GM18511 (cell line): ENCODE measurements around the gene PNMA6F.

Experiments
- ATAC-seq: cut with Tn5 transposase; IDR thresholded peaks from one replicate; pipeline ENCODE4 v1.9.1; 2021; ENCODE audit warnings: mild to moderate bottlenecking, moderate library complexity; ENCODE audit not compliant: unreplicated experiment

PNMA6F gene

DNA sequence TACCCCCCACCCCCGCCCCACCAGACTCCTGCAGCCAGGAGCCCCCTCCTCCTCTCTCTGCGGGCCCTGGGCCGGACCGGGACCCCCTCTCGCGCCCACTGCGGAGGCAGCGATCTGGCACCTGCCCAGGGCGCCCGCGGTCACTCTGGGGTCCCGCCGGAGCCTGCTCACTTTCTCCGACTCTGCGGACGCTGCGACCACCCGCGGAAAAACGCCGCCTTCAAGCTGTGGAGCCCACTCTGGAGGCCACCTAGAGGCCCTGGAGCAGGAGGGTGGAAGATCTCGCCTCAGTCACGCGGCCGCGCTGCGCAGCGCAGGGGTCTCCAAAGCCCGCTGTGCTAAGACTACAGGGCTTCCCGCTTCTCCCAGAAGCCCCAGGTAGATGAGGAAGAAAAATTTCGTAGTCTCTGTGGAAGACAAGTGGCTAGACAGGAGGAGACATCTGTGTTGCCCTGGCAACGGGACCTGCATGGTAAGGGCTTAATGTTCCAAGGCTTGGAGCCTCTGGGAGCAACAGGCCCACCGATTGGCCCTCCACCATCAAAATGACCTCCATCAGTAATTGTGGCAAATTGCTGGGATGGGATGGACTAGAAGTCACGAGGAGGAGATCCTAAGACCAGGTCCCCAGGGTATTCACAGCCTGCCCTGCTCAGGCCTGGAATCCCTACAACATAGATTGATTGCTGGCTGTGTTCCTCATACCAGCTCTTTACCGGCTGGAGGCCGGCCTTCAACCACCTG lies at the start of gene PNMA6F:
TSS of gene PNMA6F (minus strand) at position 387 of the 744 bp plus-strand sequence. CDS start 1,093 bp downstream, outside the sequence.
- no peak for ATAC-seq

DNA sequence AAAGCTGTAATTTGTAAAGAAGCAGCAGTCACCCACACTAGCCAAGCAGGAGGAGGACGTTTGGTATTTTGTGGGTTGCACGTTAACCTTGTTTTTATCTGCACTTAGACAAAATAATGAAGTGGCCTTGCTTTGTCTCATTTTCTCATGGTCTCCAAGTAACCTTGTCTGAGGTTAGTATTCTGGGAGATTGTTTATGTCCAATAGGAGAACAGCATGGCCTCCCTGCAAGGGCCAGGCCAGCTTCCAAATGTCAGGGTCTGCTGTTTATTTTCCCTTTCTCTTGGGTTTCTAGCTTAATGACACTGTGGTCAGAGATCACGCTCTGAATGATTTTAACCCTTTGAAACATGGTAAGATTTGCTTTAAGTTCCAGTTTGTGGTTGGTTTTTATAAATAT lies 49.7 kb upstream of the PNMA6F start:
- ATAC-seq = no peak

DNA sequence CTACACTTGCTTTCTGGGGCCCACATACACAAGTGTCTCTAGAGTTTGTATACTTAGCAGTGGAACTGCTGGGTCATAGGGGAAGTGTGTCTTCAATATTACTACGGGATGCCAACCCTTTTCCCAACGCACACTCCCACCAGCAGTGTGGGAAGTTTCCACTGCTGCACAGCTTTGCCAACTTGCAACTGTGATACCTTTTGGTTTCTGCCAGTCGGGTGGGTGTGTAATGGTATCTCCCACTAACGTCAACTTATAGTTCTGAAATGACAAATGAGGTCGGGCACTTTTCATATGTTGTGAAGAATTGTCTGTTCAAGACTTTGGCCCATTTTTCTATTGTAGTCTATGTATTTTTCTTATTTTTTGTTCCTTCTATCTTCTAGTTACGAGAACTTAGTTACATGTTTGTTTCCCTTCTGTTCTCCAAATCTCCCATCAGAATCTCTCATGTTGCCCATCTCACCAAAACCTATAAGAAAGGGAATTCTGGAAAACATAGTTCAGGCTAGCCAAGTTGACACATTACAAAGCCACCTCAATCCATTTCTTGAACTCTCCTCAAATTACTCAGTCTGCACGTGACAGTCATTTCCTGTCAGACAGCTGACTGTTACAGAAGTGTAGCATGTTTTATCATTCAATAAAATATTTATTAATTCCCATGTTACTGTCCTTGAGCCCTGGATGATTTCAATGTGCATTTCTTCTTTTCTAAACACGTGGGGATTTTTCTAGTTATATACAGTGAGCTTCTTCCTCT lies 48.9 kb upstream of the PNMA6F start:
- ATAC-seq = no peak

DNA sequence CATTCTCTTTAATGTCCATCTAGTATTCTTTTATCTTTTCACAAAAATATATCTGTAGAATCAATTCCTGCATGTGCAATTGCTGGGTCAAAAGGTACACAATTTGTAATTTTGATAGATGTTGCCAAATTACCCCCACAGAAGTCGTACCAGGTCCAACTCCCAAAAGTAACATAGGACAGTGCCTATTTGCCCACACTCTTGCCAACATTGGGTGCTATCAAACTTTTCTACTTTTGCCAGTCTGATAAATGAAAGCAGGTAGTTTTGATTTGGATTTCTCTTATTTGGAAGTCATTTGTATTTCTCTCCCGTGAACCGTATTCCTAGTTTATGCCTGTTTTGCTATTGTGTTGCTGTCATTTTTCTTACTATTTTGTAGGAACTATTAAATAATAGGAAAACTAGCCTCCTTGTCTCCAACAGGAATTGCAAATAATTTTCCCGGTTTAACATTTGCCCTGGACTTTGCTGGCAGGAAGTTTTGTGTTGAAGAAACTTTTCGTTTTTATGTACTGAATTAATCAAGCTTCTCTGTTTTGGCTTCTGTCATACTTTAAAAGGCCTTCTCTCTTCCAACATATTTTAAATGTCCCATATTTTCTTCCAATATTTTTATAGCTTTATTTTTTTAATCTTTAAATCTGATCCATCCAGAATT lies 45.4 kb upstream of the PNMA6F start:
- ATAC-seq = no peak

DNA sequence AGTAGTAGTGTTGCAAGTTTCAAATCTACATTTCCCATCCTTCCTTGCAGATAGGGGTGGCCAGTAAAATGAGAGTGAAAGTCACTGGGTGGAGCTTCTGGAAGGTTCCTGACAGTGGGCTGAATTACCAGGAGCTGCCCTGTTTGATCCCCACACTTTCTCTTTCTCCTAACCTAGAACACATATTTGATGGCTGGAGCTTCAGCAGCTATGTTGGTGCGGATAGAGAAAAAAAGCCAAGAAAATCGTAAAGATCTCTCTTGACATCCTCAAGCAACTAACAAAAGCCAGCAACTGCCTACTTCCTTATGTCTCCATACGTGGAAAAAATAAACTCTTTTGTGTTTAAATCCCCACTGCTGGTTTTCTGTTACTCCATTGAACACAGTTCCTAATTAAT lies 44.6 kb upstream of the PNMA6F start:
- no peak for ATAC-seq

DNA sequence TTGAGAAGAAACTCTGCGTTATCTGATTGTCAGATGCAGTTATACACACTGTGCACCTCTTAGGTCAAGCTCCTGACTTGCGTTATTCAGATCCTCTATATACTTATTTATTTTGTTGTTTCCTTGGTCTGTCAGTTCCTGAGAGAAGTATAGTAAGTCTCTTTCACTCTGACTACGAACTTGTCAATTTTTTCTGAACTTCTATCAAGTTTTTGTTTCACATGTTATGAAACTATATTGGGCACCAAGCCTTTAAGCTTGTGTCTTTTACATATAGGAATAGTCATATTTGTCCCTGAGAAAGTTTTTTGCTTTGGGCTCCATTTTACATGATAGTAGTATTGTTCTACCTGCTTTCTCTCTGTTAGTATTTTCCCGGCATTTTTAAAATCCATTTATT lies 44.1 kb upstream of the PNMA6F start:
- no peak for ATAC-seq

DNA sequence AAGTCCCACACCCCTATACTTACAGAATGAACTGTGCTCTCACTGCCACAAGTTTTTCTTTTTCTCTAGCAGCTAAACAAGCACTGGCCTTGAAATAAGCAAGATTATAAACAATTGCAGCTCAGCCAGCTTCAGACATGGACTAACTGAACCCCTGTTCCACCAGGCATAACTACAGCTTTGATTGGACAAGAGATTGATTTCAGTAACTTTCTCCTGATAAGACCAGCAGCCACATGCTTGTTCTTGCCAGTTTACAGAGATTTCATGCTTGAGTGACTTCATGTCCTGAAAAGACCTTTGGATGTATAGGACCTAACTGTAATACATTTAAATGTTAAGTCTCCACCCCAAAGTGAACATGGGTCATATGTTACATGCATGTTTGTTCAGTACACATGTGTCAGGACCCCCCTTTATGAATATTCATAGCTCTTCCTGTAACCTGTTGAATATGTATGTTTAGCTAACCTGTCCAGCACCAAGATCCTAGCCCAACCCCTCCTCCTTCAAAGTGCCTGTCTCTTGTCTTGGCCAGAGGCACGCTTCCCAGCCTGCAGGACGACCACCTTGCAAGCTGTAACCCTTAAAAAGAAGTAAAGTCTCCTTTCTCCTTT lies 40.3 kb upstream of the PNMA6F start:
- ATAC-seq = no peak

DNA sequence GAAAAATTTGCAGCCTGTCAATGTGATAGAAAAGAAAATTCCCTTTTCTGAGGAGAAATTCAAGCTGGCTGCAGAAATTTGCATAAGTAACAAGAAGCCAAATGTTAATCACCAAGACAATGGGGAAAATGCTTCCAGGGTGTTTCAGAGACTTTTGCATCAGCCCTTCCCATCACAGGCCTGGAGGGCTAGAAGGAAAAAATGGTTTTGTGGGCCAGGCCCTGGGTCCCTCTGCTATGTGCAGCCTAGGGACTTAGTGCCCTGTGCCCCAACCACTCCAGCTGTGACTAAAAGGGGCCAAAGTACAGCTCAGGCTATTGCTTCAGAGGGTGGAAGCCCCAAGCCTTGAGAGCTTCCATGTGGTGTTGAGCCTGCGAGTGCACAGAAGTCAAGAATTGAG lies 36.3 kb upstream of the PNMA6F start:
- no peak for ATAC-seq

DNA sequence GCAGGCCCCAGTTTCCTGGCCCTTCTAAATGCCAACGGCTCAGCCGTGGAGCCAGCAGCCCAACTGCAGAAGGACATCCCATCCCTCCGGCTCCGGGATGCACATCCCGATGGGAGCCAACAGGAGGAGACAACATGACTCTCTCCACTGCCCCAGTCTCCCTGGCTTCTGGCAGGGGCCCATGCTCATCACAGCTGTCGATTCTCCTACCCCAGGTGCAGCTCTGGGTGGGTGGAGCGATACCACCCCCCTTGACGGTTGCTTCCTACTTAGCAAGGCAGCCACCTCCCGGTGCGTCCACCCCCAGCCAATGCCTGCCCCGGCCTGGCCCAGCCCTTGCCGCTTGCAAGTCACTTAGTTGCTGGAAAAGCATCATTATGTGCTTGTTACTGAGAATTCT lies 31.8 kb upstream of the PNMA6F start:
- ATAC-seq = no peak

DNA sequence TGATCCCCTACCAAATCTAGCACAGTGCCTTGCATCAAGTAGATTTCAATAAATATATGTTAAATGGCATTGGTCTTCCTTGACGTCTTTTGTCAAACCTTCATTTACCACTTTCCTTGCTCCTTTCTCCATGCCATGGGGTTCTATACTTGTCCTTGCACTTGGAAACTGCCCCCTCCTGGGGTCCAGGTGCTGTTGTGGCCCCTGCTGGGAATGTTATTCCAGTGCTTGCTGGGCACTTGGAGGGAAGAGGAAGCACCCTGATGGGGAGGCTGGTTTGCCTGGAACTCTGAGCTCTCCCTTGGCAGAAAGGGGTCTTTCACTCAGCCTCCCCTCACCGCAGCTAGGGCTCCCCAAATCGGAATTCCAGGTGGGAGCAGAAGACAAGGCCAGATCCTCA lies 31.3 kb upstream of the PNMA6F start:
- ATAC-seq = no peak

DNA sequence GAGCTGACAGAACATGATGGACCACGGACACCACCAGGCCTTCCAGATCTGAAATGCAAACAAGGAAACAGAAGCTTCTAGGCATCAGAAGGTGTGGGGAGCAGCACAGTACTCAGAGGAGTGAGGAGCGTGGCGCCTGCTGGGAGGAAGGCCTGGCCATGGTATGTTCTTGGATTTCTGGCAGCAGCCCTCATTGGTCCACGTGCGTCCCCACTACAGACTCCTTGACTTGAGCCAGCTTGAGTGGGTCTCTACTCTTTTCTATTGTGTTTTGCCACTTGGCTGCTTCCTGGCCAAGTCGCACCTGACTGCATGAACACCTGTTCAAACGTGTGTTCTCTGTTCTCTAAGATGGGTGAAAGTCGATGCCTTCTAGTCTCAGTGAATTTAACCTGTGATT lies 30.4 kb upstream of the PNMA6F start:
- no peak for ATAC-seq

DNA sequence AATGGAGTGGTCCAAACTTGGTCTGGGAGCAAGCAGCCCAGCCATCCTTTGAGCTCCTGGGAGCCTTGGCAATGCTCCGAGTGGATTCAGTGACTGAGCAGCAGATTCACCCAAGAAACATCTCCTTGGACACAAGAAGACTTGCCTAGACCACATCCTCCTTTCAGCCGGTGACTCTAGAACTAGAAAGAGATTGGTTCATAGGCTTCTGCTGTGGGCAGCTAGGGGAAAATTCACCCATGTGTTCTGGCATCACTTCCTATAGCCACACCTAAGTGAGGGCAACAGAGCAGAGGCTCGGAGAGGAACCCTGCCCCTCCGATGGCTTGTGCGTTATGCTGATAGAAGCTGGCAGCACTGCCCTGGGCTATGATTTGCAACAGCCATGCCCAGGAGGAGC lies 28.4 kb upstream of the PNMA6F start:
- ATAC-seq = no peak

DNA sequence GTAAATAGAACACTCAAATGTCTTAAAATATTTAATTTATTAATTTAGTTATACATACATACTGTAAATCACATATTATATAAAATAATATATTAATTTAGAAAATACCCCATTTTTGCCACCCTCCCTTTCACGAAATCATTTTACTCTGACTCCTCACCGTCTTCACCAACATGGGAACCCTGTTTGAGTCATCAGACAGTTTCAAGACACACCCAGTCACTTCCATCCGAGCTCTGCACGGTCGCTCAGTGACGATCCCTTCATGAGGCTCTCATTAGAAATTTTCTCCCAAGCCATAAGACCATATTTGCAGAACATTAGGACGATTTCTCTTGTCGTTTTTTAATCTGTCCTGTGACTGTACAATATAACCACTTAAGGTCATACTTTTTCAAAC lies 26.9 kb upstream of the PNMA6F start:
- no peak for ATAC-seq

DNA sequence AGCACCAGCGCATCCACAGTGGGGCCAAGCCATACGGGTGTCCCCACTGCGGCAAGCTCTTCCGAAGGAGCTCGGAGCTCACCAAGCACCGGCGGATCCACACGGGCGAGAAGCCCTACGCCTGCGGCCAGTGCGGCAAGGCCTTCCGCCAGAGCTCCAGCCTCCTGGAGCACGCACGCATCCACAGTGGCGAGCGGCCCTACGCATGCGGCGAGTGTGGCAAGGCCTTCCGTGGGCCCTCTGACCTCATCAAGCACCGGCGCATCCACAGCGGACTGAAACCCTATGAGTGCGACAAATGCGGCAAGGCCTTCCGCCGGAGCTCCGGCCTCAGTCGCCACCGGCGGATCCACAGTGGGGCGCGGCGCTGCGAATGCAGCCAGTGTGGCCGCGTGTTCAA lies 26.0 kb upstream of the PNMA6F start:
- no peak for ATAC-seq

DNA sequence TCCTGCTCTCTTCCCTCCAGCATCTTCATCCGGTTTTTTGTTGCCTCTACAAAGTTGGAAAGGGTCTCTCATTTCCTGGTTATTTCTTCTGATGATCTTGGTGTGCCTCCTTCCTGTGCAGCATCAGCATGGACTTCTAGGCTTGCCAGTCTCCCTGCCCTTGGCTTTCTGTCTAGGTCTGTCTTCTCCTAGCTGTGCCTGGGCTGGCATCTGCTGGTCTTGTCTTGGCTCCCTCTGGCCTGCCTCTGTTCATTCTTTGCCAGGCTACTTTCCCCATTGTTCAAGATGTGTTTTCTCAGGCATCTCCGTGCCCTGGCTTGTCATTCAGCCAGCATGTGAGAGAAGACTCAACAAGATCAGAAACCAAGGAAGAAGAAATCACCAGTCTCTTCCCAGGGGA lies 22.1 kb upstream of the PNMA6F start:
- ATAC-seq = no peak

DNA sequence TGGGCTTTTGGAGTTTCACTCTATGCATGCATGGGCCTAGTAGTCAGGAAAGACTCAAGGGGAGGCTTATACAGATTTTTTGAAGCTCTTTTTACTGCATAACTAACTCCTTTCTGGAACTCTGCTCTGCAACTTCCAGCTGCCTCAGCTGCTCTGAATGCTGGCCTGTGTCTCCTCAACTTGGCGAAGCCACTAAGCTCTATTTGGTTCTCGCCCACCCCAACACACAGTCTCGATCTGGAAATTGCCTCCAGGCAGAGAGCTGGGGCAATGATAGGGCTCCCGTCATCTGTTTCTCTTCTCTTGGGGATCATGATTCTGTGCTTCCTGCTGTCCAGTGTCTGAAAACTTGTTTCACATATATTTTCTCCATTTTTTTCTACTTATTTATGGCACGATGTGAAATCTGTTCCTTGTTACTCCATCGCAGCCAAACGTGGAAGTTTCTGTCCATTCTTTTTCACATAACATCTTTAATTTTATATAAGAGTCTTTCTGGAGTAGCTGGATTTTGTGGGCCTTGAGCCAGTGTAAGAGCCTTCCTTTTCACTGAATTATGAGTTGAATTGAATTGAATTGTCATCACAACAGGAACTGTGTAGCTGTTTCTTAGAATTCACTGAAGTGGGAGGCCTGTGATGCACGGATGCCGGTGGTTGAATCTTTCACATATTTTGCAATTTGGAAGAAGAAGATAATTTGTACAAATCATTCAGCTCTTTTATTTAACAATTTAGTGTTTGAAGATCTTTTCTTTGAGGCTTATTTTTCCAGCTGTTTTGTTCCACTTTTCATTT lies 21.4 kb upstream of the PNMA6F start:
- no peak for ATAC-seq

DNA sequence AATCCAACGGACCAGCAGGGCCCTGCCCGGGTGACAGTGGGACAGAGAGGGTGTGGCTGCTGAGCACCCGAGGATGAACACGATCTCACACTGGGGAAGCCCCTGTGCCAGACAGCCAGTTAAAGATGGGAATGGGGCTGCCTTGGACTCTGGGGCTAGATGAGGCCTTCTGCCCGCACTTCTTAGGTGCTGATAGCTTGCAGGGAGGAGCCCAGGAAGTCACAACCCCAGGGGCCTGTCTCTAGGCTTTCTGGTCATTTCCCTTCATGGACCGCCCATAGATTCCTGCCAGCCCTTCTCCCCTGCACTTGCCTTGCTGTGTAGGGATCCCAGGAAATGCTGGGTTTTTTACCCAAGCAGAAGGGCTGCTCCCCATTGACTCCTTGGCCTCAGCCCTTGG lies 18.5 kb upstream of the PNMA6F start:
- ATAC-seq = no peak

DNA sequence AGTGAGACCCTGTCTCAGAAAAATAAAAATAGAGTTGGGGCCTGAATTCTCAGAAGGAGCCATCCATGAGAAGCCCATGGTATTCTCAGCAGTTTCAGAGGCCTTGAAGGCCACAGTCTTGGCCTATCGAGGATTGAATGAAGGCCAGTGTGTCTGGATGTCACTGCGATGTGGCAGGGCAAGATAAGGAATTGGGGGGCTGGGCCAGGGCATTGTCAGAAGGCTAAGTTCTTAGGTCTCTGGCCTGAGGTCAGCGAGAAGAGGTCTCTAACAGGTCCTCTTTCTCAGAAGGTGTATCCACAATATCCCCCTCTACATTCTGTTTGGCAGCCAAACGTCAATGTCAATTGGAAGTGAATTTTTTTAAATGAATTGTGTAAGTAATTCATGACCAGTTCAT lies 18.1 kb upstream of the PNMA6F start:
- no peak for ATAC-seq

DNA sequence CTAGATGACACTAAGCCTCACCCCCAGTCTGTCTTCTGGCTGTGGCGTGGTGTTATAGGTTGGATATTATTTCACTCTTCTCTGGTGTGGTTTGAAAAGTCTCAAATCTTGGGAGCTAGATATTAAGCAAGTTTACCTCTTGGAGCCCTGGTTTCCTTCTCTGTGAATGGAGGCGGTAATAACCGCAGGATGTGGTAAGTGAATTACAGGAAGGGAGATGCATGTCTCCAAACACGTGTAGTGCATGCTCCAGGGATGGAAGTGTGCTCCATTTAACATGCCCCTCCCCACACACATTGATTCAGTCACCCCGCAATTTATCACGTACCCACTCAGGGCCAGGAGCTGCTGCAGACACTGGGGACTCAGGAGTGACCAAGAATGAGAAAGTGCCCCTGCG lies 17.3 kb upstream of the PNMA6F start:
- ATAC-seq = no peak

DNA sequence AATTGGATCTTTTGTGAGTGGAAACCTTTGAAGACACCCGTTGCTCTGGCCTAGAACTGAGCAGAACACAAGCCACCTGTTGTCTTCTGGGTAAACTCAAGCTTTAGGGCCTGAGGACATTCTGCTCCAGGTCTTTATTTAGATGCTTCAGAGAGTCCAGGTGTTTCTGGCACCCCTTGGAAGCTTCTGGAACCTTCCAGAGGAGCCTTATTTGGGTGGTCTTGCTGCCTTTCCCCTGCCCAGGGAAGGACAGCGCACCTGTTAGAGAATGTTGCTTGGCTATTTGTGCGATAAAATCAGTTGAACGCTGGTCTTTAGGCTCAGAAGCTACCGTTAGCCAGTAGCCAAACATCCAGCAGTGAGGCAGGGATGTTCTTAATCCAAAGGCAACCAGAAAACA lies 15.4 kb upstream of the PNMA6F start:
- ATAC-seq = no peak
